H1 (cell line): Measurements from ENCODE around the gene APOBEC3H. TPM values are rescaled to one million over a fixed set of nuclear protein-coding genes. Genes with fewer than 3 reads are reported as not detected.

ENCODE experiments used
- CTCF ChIA-PET: fragments of 300-600 bp; sonication (Branson Sonifier 250); formaldehyde crosslinking; loops from one replicate; lab custom pipeline; 2021; ENCODE audit not compliant: partially characterized antibody; lab: Charles Lee
- POLR2A ChIA-PET: fragments of 300-600 bp; sonication (Branson Sonifier 250); formaldehyde crosslinking; loops from one replicate; lab custom pipeline; 2021; ENCODE audit warnings: inconsistent platforms; ENCODE audit not compliant: partially characterized antibody; lab: Charles Lee
- DNase-seq, 2 experiments: peaks; one replicate each; pipeline versions ENCODE4 v3.0.0 to v3.0.0-alpha.2; 2010 to 2022; ENCODE audit warnings: low spot score in 2 of 2, low read depth in 1 of 2, mixed read lengths in 1 of 2
- FAIRE-seq: peaks from 2 replicates; lab custom pipeline; 2011; peaks lifted over from hg19 to GRCh38; lab: Jason Lieb, UNC
- H2AFZ ChIP-seq: 2 replicates; pipeline ENCODE4 v1.8.1; 2012; ENCODE audit warnings: low read length, inconsistent platforms
- H2AK5ac ChIP-seq: 2 replicates; pipeline ENCODE4 v1.6.1; 2013; ENCODE audit warnings: low read depth, low read length
- H2BK120ac ChIP-seq: replicated peaks from 2 replicates; pipeline ENCODE3; 2013; ENCODE audit warnings: low read depth, low read length, inconsistent platforms
- H2BK12ac ChIP-seq: 2 replicates; pipeline ENCODE4 v1.6.1; 2013; ENCODE audit warnings: low read depth, low read length
- H2BK15ac ChIP-seq: 2 replicates; pipeline ENCODE4 v1.6.1; 2013; ENCODE audit warnings: low read length
- H2BK20ac ChIP-seq: 2 replicates; pipeline ENCODE4 v1.6.1; 2013; ENCODE audit warnings: low read length
- H2BK5ac ChIP-seq: 2 replicates; pipeline ENCODE4 v1.6.1; 2013; ENCODE audit warnings: low read depth, low read length
- H3K14ac ChIP-seq: 2 replicates; pipeline ENCODE4 v1.6.1; 2013; ENCODE audit warnings: inconsistent platforms; ENCODE audit not compliant: insufficient read length
- H3K18ac ChIP-seq: 2 replicates; pipeline ENCODE4 v1.6.1; 2013; ENCODE audit warnings: low read length; ENCODE audit errors: extremely low read depth
- H3K23ac ChIP-seq: 2 replicates; pipeline ENCODE4 v1.6.1; 2013; ENCODE audit warnings: inconsistent platforms; ENCODE audit not compliant: insufficient read length
- H3K23me2 ChIP-seq: 2 replicates; pipeline ENCODE4 v1.6.1; 2013; ENCODE audit warnings: low read depth, low read length
- H3K27ac ChIP-seq: 2 replicates; pipeline ENCODE4 v1.6.1; 2011; ENCODE audit warnings: low read depth, low read length, inconsistent platforms
- H3K27me3 ChIP-seq, 4 experiments: replicated peaks in 1 of 4; 1 replicate in 1 of 4; 2 replicates in 3 of 4; pipeline versions ENCODE4 v1.6.1 to v1.8.1; 2011 to 2013; ENCODE audit warnings: low read length in 3 of 4, mild to moderate bottlenecking in 3 of 4, inconsistent platforms in 2 of 4, mixed read lengths in 2 of 4, moderate library complexity in 1 of 4; ENCODE audit not compliant: control insufficient read depth in 3 of 4, insufficient read depth in 3 of 4; ENCODE audit errors: extremely low read depth in 1 of 4
- H3K36me3 ChIP-seq, 4 experiments: 2 replicates each; pipeline versions ENCODE4 v1.6.1 to v1.8.1; 2011 to 2013; ENCODE audit warnings: mild to moderate bottlenecking in 4 of 4, low read length in 3 of 4, moderate library complexity in 2 of 4, control low read depth in 1 of 4, inconsistent platforms in 1 of 4; ENCODE audit not compliant: insufficient read depth in 4 of 4, control insufficient read depth in 2 of 4
- H3K4ac ChIP-seq: replicated peaks from 2 replicates; pipeline ENCODE3; 2013; ENCODE audit warnings: low read length, low read depth, mixed read lengths, inconsistent platforms; ENCODE audit not compliant: insufficient read length
- H3K4me1 ChIP-seq, 4 experiments: replicated peaks in 1 of 4; 1 replicate in 1 of 4; 2 replicates in 3 of 4; pipeline versions ENCODE4 v1.6.1 to v1.8.1; 2011 to 2013; ENCODE audit warnings: low read length in 3 of 4, inconsistent platforms in 2 of 4, mixed read lengths in 1 of 4; ENCODE audit not compliant: insufficient read depth in 4 of 4, control insufficient read depth in 3 of 4
- H3K4me2 ChIP-seq, 2 experiments: 2 replicates each; pipeline versions ENCODE4 v1.6.1 to v1.8.1; 2011 to 2013; ENCODE audit warnings: low read depth in 2 of 2, low read length in 2 of 2, control low read depth in 1 of 2, inconsistent platforms in 1 of 2, mild to moderate bottlenecking in 1 of 2; ENCODE audit not compliant: insufficient read depth in 1 of 2
- H3K4me3 ChIP-seq, 4 experiments: fragments of 200-600, 300-600 bp in 1 of 4; sonication (generic), shearing (Covaris generic), sonication (Bioruptor Twin) in 1 of 4; 2 replicates each; pipeline versions ENCODE4 v1.5.1 to v1.8.1; 2011 to 2016; ENCODE audit warnings: low read length in 4 of 4, low read depth in 3 of 4, control low read depth in 2 of 4, inconsistent platforms in 2 of 4, mild to moderate bottlenecking in 2 of 4, mixed read lengths in 1 of 4, moderate library complexity in 1 of 4; ENCODE audit not compliant: insufficient read depth in 2 of 4; ENCODE audit errors: extremely low read depth in 1 of 4
- H3K56ac ChIP-seq: replicated peaks from 2 replicates; pipeline ENCODE3; 2013; ENCODE audit warnings: low read depth, mild to moderate bottlenecking, mixed read lengths, low read length, inconsistent platforms; ENCODE audit not compliant: insufficient read length
- H3K79me1 ChIP-seq: 2 replicates; pipeline ENCODE4 v1.6.1; 2013; ENCODE audit warnings: low read depth, low read length, control low read depth
- H3K79me2 ChIP-seq, 2 experiments: 2 replicates each; pipeline versions ENCODE4 v1.6.1 to v1.8.1; 2012 to 2013; ENCODE audit warnings: low read length in 2 of 2, mild to moderate bottlenecking in 2 of 2, inconsistent platforms in 1 of 2; ENCODE audit not compliant: insufficient read depth in 2 of 2, control insufficient read depth in 1 of 2
- H3K9ac ChIP-seq, 4 experiments: replicated peaks in 1 of 4; 1 replicate in 1 of 4; 2 replicates in 3 of 4; pipeline versions ENCODE4 v1.6.1 to v1.8.1; 2011 to 2013; ENCODE audit warnings: low read depth in 3 of 4, low read length in 3 of 4, control low read depth in 2 of 4, mild to moderate bottlenecking in 2 of 4, moderate library complexity in 2 of 4, inconsistent platforms in 1 of 4; ENCODE audit errors: extremely low read depth in 1 of 4
- H3K9me3 ChIP-seq, 2 experiments: 2 replicates each; pipeline versions ENCODE4 v1.6.1 to v1.8.1; 2012 to 2013; ENCODE audit warnings: mild to moderate bottlenecking in 2 of 2, moderate library complexity in 2 of 2, control low read depth in 1 of 2, inconsistent platforms in 1 of 2, low read depth in 1 of 2, low read length in 1 of 2, mixed read lengths in 1 of 2; ENCODE audit not compliant: insufficient read depth in 2 of 2
- H4K20me1 ChIP-seq, 2 experiments: replicated peaks in 1 of 2; 2 replicates each; pipeline versions ENCODE3 to v1.8.1; 2011 to 2013; ENCODE audit warnings: inconsistent platforms in 2 of 2, low read length in 2 of 2, mild to moderate bottlenecking in 1 of 2; ENCODE audit not compliant: insufficient read depth in 2 of 2, control insufficient read depth in 1 of 2
- H4K5ac ChIP-seq: 2 replicates; pipeline ENCODE4 v1.6.1; 2013; ENCODE audit warnings: low read length, low read depth, mixed read lengths, inconsistent platforms; ENCODE audit not compliant: insufficient read length
- H4K8ac ChIP-seq: 2 replicates; pipeline ENCODE4 v1.8.0; 2013; ENCODE audit warnings: mild to moderate bottlenecking, moderate library complexity, low read length, inconsistent platforms; ENCODE audit not compliant: insufficient read depth; ENCODE audit errors: extremely low read depth
- H4K91ac ChIP-seq: replicated peaks from 2 replicates; pipeline ENCODE3; 2013; ENCODE audit warnings: low read length, mixed read lengths, inconsistent platforms; ENCODE audit not compliant: insufficient read length
- EP300 ChIP-seq, 2 experiments: IDR thresholded peaks; 1 replicate in 1 of 2; 2 replicates in 1 of 2; pipeline ENCODE4 v1.6.1; 2011 to 2012; ENCODE audit warnings: low read depth in 2 of 2, low read length in 2 of 2, mild to moderate bottlenecking in 2 of 2, borderline replicate concordance in 1 of 2, inconsistent platforms in 1 of 2, moderate library complexity in 1 of 2
- FOSL1 ChIP-seq: IDR thresholded peaks from 2 replicates; pipeline ENCODE4 v1.6.1; 2011; ENCODE audit warnings: mild to moderate bottlenecking, low read depth, low read length, moderate library complexity; ENCODE audit not compliant: insufficient read depth
- HDAC6 ChIP-seq: IDR thresholded peaks from one replicate; pipeline ENCODE4 v1.7.1; 2012; ENCODE audit warnings: low read depth, mild to moderate bottlenecking, inconsistent platforms, low read length, moderate library complexity
- PHF8 ChIP-seq: fragments of 200-600 bp; sonication (generic); conservative IDR thresholded peaks from 2 replicates; pipeline ENCODE4 v1.7.1; 2012; ENCODE audit warnings: low read depth, mild to moderate bottlenecking, inconsistent platforms, low read length, moderate library complexity
- POLR2AphosphoS5 ChIP-seq: IDR thresholded peaks from 2 replicates; pipeline ENCODE4 v1.6.1; 2011; ENCODE audit warnings: low read depth, low read length
- SRF ChIP-seq: IDR thresholded peaks from 2 replicates; pipeline ENCODE4 v1.6.1; 2011; ENCODE audit warnings: mild to moderate bottlenecking, low read depth, low read length, moderate library complexity
- ZNF274 ChIP-seq: IDR thresholded peaks from 2 replicates; pipeline ENCODE4 v1.7.0; 2012; ENCODE audit warnings: low read length, borderline replicate concordance; ENCODE audit errors: extremely low read depth
- WGBS, 2 experiments: shearing (Covaris generic) in 1 of 2; methylation state at CpG; one replicate each; pipeline versions ENCODE4 v1.1.6 to v1.1.7; 2013 to 2015; ENCODE audit warnings: low lambda C conversion rate in 2 of 2, mixed read lengths in 2 of 2, inconsistent platforms in 1 of 2, low coverage in 1 of 2, missing lambda C conversion rate in 1 of 2; ENCODE audit not compliant: insufficient replicate concordance in 2 of 2, insufficient coverage in 1 of 2, insufficient read length in 1 of 2; ENCODE audit errors: extremely low coverage in 1 of 2, missing lambda C conversion rate in 1 of 2; 5-methylcytosine and 5-hydroxymethylcytosine counted together
- polyA plus RNA-seq, 7 experiments: library from polyadenylated mRNA; depleted of rRNA in 3 of 7; stranded (reverse) in 5 of 7; unstranded in 2 of 7; fragments of >200 nt in 5 of 7; fragments of 200-250 nt in 2 of 7; gene quantifications; 1 replicate in 5 of 7; 2 replicates in 1 of 7; 4 replicates in 1 of 7; pipeline versions ENCODE4 v1.2.1 to v1.2.3, GENCODE V29; 2011 to 2013; ENCODE audit warnings: missing spikeins in 2 of 7, mixed read lengths in 2 of 7
- total RNA-seq: library from RNA; stranded (reverse); fragmentation: NEBNext Ultra II Directional; extraction: Animal tissue kit (Norgen Biotek cat#: 25700); gene quantifications from 2 replicates; pipeline ENCODE4 v1.2.1, GENCODE V29; 2021
- TF ChIP-seq, protein P1 (sequence below), 3 experiments: IDR thresholded peaks; 1 replicate in 2 of 3; 2 replicates in 1 of 3; pipeline versions ENCODE4 v1.5.1 to v1.6.1; 2011; ENCODE audit warnings: low read length in 3 of 3, mild to moderate bottlenecking in 3 of 3, inconsistent platforms in 2 of 3, low read depth in 1 of 3, moderate library complexity in 1 of 3; ENCODE audit not compliant: insufficient read depth in 1 of 3; ENCODE audit errors: control extremely low read depth in 1 of 3

APOBEC3H gene
- total and polyA plus RNA-seq, 2 of the 8 experiments (the other 6 are each of a cell fraction or from before 2014, with no cell fraction given): 0.47 to 0.56 TPM

DNA sequence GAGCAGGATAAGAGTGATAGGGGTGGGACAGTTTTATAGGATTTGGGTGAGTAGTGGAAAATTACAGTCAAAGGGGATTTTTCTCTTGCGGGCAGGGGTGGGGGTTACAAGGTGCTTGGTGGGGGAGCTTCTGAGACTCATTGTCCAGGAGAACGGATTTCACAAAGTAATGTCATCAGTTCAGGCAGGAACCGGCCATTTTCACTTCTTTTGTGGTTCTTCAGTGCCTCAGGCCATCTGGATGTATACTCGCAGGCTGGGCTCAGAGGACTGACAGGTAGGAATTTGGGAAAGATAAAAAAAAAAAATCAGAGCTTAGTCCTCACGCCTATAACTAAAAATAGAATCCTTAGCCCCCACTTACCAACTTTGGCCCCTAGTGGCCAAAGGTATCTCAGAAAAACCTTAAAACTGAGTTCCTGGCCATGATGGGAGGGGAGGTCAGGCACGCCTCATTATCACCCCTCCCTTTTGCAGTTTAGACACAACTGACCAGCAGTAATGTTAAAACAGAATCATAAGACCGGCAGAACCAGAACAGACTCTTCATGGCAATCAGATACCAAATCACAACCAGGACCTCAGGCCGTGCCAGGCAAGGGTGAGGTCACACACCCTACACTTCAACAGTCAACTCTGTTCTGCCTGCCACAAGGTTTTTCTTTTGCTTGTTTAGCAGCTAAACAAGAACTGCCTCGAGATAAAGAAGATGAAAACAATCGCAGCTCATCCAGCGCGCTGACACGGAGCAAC, 28.8 kb upstream of the APOBEC3H start:
- Histone ChIP-seq H3K18ac (no peak overlapping the region), H2BK15ac (no peak overlapping the region), H3K36me3 (no peaks in the 10 kb centered on the region), H2BK120ac (no peak overlapping the region), H3K14ac (no peak overlapping the region), H3K4me1 (peaks cover 0 to 3% (median 0%) of the 10 kb centered on the region in 4 experiments; a peak in 2 of 7 replicates), H3K9ac (no peak overlapping the region), H2BK12ac (no peak overlapping the region), H3K9me3 (no peaks in the 10 kb centered on the region), H4K20me1 (no peaks in the 10 kb centered on the region), H4K91ac (no peak overlapping the region), H2AK5ac (no peak overlapping the region), H4K5ac (no peak overlapping the region), H3K27me3 (no peaks in the 10 kb centered on the region), H3K79me2 (no peaks in the 10 kb centered on the region), H3K4ac (no peak overlapping the region), H3K79me1 (no peaks in the 10 kb centered on the region), H2AFZ (no peak overlapping the region), H2BK20ac (no peak overlapping the region), H4K8ac (no peak overlapping the region; the same call in 1 of the 2 replicates), H3K56ac (no peak overlapping the region), H3K23ac (no peak overlapping the region), H3K23me2 (no peaks in the 10 kb centered on the region), H2BK5ac (no peak overlapping the region), H3K4me2 (no peak overlapping the region), H3K4me3 (no peak overlapping the region), H3K27ac (no peak overlapping the region)
- no peak for DNase-seq
- CTCF ChIA-PET: interaction anchor here (0.7 to 2.4 kb wide), 8 partner anchors 10 to 88 kb away, joined by 3 to 9 read pairs (median 4); no protein-coding TSS in a partner anchor
- POLR2A ChIA-PET: interaction anchor here (0.7 kb wide), 1 partner anchor 15 kb away, joined by 3 read pairs; no protein-coding TSS in a partner anchor
- TF ChIP-seq EP300 (IDR thresholded peaks at IDR 0.05; ENCODE audit: borderline replicate concordance in 1 of 2, low read depth in 2 of 2, low read length in 2 of 2) (no peak), POLR2AphosphoS5 (no peak), PHF8 (no peak), FOSL1 (no peak), SRF (no peak), ZNF274 (no peak), HDAC6 (no peak)
- TF ChIP-seq, protein P1, sequence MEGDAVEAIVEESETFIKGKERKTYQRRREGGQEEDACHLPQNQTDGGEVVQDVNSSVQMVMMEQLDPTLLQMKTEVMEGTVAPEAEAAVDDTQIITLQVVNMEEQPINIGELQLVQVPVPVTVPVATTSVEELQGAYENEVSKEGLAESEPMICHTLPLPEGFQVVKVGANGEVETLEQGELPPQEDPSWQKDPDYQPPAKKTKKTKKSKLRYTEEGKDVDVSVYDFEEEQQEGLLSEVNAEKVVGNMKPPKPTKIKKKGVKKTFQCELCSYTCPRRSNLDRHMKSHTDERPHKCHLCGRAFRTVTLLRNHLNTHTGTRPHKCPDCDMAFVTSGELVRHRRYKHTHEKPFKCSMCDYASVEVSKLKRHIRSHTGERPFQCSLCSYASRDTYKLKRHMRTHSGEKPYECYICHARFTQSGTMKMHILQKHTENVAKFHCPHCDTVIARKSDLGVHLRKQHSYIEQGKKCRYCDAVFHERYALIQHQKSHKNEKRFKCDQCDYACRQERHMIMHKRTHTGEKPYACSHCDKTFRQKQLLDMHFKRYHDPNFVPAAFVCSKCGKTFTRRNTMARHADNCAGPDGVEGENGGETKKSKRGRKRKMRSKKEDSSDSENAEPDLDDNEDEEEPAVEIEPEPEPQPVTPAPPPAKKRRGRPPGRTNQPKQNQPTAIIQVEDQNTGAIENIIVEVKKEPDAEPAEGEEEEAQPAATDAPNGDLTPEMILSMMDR (IDR thresholded peaks at IDR 0.05; ENCODE audit: control extremely low read depth in 1 of 3, insufficient read depth in 1 of 3, low read depth in 1 of 3, low read length in 3 of 3): peak in 1 of 3 experiments; percentile 31; a peak in 1 of 4 replicates
- FAIRE-seq: no peak
- 91% methylated on average over 12 of the region's 13 CpGs; no CpG with 5 or more reads in 1 of the 2 experiments for WGBS, 2 experiments
